SK-N-SH (cell line): ENCODE results near the gene SOD1. TPM values are rescaled to one million over a fixed set of nuclear protein-coding genes. Genes with fewer than 3 reads are reported as not detected.

Experiments used
- CTCF ChIA-PET: fragments of 300-600, 350-600 bp; formaldehyde crosslinking; extraction: SDS; loops from one replicate; lab custom pipeline; 2021; lab: Yijun Ruan, JAX
- POLR2A ChIA-PET: fragments of 350-600 bp; sonication (Branson Sonifier 250); formaldehyde crosslinking; extraction: SDS; loops from one replicate; lab custom pipeline; 2020; ENCODE audit warnings: antibody characterized with exemption, inconsistent platforms; lab: Yijun Ruan, JAX
- DNase-seq: peaks from one replicate; pipeline ENCODE4 v3.0.0; 2012
- H2AFZ ChIP-seq: fragments of 200-600 bp; sonication (generic); 2 replicates; pipeline ENCODE4 v1.8.1; 2016; ENCODE audit warnings: antibody characterized with exemption, mild to moderate bottlenecking, low read depth
- H3F3A ChIP-seq: fragments of 200-600 bp; sonication (generic); replicated peaks from 2 replicates; pipeline ENCODE3; 2016; ENCODE audit warnings: antibody characterized with exemption, mild to moderate bottlenecking; ENCODE audit not compliant: insufficient read depth
- H3K27ac ChIP-seq, 2 experiments: fragments of 200-500 bp in 1 of 2; fragments of 200-600 bp in 1 of 2; sonication (Bioruptor generic) in 1 of 2; sonication (generic), shearing (Covaris generic) in 1 of 2; 2 replicates each; pipeline versions ENCODE4 v1.5.1 to v1.6.1; 2014 to 2016; ENCODE audit warnings: low read depth in 2 of 2, inconsistent platforms in 1 of 2, low read length in 1 of 2, mild to moderate bottlenecking in 1 of 2, mixed read lengths in 1 of 2
- H3K27me3 ChIP-seq: fragments of 200-600 bp; sonication (generic), shearing (Covaris generic); 2 replicates; pipeline ENCODE4 v1.6.1; 2016; ENCODE audit warnings: mixed run types; ENCODE audit not compliant: insufficient read depth
- H3K36me3 ChIP-seq, 2 experiments: fragments of 200-500 bp in 1 of 2; fragments of 200-600 bp in 1 of 2; sonication (Bioruptor generic) in 1 of 2; sonication (generic) in 1 of 2; replicated peaks in 1 of 2; 2 replicates each; pipeline versions ENCODE3 to v1.5.1; 2014 to 2016; ENCODE audit warnings: low read length in 1 of 2, mild to moderate bottlenecking in 1 of 2; ENCODE audit not compliant: insufficient read depth in 2 of 2, control insufficient read depth in 1 of 2
- H3K4me1 ChIP-seq, 2 experiments: fragments of 200-500 bp in 1 of 2; fragments of 200-600 bp in 1 of 2; sonication (Bioruptor generic) in 1 of 2; sonication (generic), shearing (Covaris generic) in 1 of 2; 2 replicates each; pipeline versions ENCODE4 v1.5.1 to v1.6.1; 2014 to 2016; ENCODE audit warnings: low read depth in 1 of 2, low read length in 1 of 2, mixed run types in 1 of 2; ENCODE audit not compliant: insufficient read depth in 2 of 2, control insufficient read depth in 1 of 2
- H3K4me2 ChIP-seq: fragments of 200-600 bp; sonication (generic), shearing (Covaris generic); 2 replicates; pipeline ENCODE4 v1.6.1; 2017; ENCODE audit warnings: mixed run types
- H3K4me3 ChIP-seq, 2 experiments: fragments of 200-500 bp in 1 of 2; fragments of 200-600 bp in 1 of 2; sonication (Bioruptor generic) in 1 of 2; sonication (generic), shearing (Covaris generic) in 1 of 2; 2 replicates each; pipeline versions ENCODE4 v1.5.1 to v1.8.1; 2014 to 2016; ENCODE audit warnings: low read depth in 2 of 2, inconsistent platforms in 1 of 2, low read length in 1 of 2, mild to moderate bottlenecking in 1 of 2, mixed read lengths in 1 of 2, moderate library complexity in 1 of 2
- H3K79me2 ChIP-seq: fragments of 200-600 bp; sonication (generic); 2 replicates; pipeline ENCODE4 v1.8.1; 2017; ENCODE audit warnings: mild to moderate bottlenecking; ENCODE audit not compliant: insufficient read depth
- H3K9ac ChIP-seq: fragments of 200-600 bp; sonication (generic); 2 replicates; pipeline ENCODE4 v1.6.1; 2017; ENCODE audit warnings: mixed run types
- H3K9me2 ChIP-seq: fragments of 200-600 bp; sonication (generic); 2 replicates; pipeline ENCODE4 v1.6.1; 2017; ENCODE audit warnings: mixed run types
- H3K9me3 ChIP-seq: fragments of 200-600 bp; sonication (generic); 2 replicates; pipeline ENCODE4 v1.6.1; 2017; ENCODE audit warnings: mixed run types, mild to moderate bottlenecking, moderate library complexity
- H4K20me1 ChIP-seq: fragments of 200-600 bp; sonication (generic); 2 replicates; pipeline ENCODE4 v1.6.1; 2017; ENCODE audit warnings: mild to moderate bottlenecking, mixed run types; ENCODE audit not compliant: insufficient read depth
- ELF1 ChIP-seq: IDR thresholded peaks from 2 replicates; pipeline ENCODE4 v1.4.0; 2012
- JUND ChIP-seq: IDR thresholded peaks from 2 replicates; pipeline ENCODE4 v1.4.0; 2012
- MXI1 ChIP-seq: IDR thresholded peaks from 2 replicates; pipeline ENCODE4 v1.6.1; 2012; ENCODE audit warnings: mild to moderate bottlenecking, low read depth, low read length, improper control_type of control experiment
- NRF1 ChIP-seq: IDR thresholded peaks from 2 replicates; pipeline ENCODE4 v1.6.1; 2012; ENCODE audit warnings: low read depth, mild to moderate bottlenecking, low read length
- RAD21 ChIP-seq: IDR thresholded peaks from 2 replicates; pipeline ENCODE4 v1.6.1; 2012; ENCODE audit warnings: mild to moderate bottlenecking, low read length
- RCOR1 ChIP-seq: fragments of 150-350 bp; IDR thresholded peaks from 2 replicates; pipeline ENCODE4 v1.6.1; 2017; ENCODE audit warnings: antibody characterized with exemption, low read length
- RXRA ChIP-seq: IDR thresholded peaks from 2 replicates; pipeline ENCODE4 v1.4.0; 2012; ENCODE audit warnings: low read depth, mild to moderate bottlenecking, borderline replicate concordance
- TEAD4 ChIP-seq: IDR thresholded peaks from 2 replicates; pipeline ENCODE4 v1.4.0; 2012; ENCODE audit warnings: mild to moderate bottlenecking, borderline replicate concordance; ENCODE audit not compliant: insufficient read depth
- WGBS: methylation state at CpG from one replicate; pipeline ENCODE4 v1.1.6; 2017; ENCODE audit warnings: low lambda C conversion rate; 5-methylcytosine and 5-hydroxymethylcytosine counted together
- polyA plus RNA-seq, 3 experiments: library from polyadenylated mRNA; depleted of rRNA; stranded (reverse); fragments of >200 nt; gene quantifications; 2 replicates each; pipeline ENCODE4 v1.2.3, GENCODE V29; 2012
- TF ChIP-seq, protein P1 (sequence below): fragments of 150-350 bp; IDR thresholded peaks from 2 replicates; pipeline ENCODE4 v1.6.1; 2016; ENCODE audit warnings: mild to moderate bottlenecking, low read depth, low read length
- TF ChIP-seq, protein P2 (sequence below): IDR thresholded peaks from 2 replicates; pipeline ENCODE4; 2012
- TF ChIP-seq, protein P3 (sequence below): IDR thresholded peaks from 2 replicates; pipeline ENCODE4 v1.4.0; 2012; ENCODE audit warnings: low read depth
- TF ChIP-seq, protein P4 (sequence below): fragments of 200-600 bp; sonication (generic); IDR thresholded peaks from 2 replicates; pipeline ENCODE4 v1.6.1; 2017; ENCODE audit warnings: antibody characterized with exemption, mild to moderate bottlenecking, moderate library complexity

Gene SOD1
- polyA plus RNA-seq, 1 of the 3 experiments (the other 2 are of a cell fraction) = 572 TPM

DNA sequence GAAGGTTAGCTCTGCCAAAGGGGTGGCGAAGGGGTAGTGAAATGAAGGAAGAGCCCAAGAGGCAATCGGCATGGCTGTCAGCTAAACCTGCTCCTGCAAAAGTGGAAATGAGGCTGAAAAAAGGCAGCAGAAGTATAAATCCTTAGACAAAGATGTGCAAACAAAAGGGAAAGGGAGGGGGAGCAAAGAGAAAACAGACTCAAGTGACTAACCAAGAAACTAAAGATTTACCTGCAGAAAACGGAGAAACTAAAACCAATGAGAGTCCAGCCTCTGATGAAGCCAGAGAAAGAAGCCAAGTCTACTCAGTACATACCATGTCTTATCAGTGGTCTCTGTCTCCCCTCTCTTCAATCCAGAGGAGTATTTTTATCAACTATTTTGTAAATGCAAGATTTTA, 47.1 kb downstream of the SOD1 start:
- no peaks in the 10 kb centered on the region for H3K9me2 ChIP-seq
- peaks cover 9% of the 10 kb centered on the region for H3F3A ChIP-seq
- no peaks in the 10 kb centered on the region for H3K9me3 ChIP-seq
- H4K20me1 ChIP-seq = peaks cover 58% of the 10 kb centered on the region
- H3K4me2 ChIP-seq = no peak overlapping the region
- 97% methylated on average over 3 of the region's 3 CpGs for WGBS
- POLR2A ChIA-PET = no interaction called here
- peaks cover 0 to 18% of the 10 kb centered on the region in 2 experiments for H3K4me1 ChIP-seq
- H3K79me2 ChIP-seq = peaks cover 91% of the 10 kb centered on the region
- TF ChIP-seq ELF1 = no peak
- TF ChIP-seq TEAD4 = no peak
- TF ChIP-seq MXI1 = no peak
- TF ChIP-seq, protein P1, sequence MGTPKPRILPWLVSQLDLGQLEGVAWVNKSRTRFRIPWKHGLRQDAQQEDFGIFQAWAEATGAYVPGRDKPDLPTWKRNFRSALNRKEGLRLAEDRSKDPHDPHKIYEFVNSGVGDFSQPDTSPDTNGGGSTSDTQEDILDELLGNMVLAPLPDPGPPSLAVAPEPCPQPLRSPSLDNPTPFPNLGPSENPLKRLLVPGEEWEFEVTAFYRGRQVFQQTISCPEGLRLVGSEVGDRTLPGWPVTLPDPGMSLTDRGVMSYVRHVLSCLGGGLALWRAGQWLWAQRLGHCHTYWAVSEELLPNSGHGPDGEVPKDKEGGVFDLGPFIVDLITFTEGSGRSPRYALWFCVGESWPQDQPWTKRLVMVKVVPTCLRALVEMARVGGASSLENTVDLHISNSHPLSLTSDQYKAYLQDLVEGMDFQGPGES = no peak
- TF ChIP-seq RAD21 = no peak
- TF ChIP-seq RXRA = no peak
- TF ChIP-seq, protein P2, sequence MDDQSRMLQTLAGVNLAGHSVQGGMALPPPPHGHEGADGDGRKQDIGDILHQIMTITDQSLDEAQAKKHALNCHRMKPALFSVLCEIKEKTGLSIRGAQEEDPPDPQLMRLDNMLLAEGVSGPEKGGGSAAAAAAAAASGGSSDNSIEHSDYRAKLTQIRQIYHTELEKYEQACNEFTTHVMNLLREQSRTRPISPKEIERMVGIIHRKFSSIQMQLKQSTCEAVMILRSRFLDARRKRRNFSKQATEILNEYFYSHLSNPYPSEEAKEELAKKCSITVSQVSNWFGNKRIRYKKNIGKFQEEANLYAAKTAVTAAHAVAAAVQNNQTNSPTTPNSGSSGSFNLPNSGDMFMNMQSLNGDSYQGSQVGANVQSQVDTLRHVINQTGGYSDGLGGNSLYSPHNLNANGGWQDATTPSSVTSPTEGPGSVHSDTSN = no peak
- TF ChIP-seq, protein P3, sequence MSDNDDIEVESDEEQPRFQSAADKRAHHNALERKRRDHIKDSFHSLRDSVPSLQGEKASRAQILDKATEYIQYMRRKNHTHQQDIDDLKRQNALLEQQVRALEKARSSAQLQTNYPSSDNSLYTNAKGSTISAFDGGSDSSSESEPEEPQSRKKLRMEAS = no peak
- no peak for TF ChIP-seq NRF1
- TF ChIP-seq, all 33 proteins: peak for 0
- Histone ChIP-seq H3K27me3 (no peaks in the 10 kb centered on the region), H2AFZ (no peak overlapping the region), H3K36me3 (peaks cover 30 to 36% of the 10 kb centered on the region in 2 experiments), H3K9ac (no peak overlapping the region), H3K4me3 (no peak overlapping the region), H3K27ac (no peak overlapping the region)
- DNase-seq = no peak
- CTCF ChIA-PET = interaction anchor here (1.2 kb wide), 1 partner anchor 18 kb away, joined by 3 read pairs; no protein-coding TSS in a partner anchor

DNA sequence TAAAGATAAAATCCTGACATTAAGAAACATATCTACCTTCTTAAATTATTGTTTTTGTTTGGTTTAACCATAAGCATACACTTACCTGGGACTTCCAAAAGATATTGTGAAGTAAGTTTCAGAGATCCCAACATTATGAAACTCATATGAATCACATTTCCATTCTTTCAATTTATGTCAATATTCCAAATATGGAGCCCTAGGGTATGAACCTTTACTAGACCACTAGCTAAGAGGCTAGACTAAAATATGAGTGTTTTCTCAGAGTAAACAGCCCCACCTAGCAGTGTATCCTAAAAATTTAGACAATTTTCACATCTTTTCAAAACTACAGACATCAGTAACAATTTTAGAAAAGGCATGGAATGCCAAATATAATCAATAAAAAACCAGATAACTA, 48.0 kb downstream of the SOD1 start:
- Histone ChIP-seq H3K9ac (no peak overlapping the region), H3K36me3 (peaks cover 21 to 26% of the 10 kb centered on the region in 2 experiments), H4K20me1 (peaks cover 66% of the 10 kb centered on the region), H3K4me1 (peaks cover 0 to 18% of the 10 kb centered on the region in 2 experiments), H3K9me2 (no peaks in the 10 kb centered on the region), H3K79me2 (peaks cover 99% of the 10 kb centered on the region), H3K4me2 (no peak overlapping the region), H3K27me3 (no peaks in the 10 kb centered on the region), H3K4me3 (no peak overlapping the region), H3K9me3 (no peaks in the 10 kb centered on the region), H2AFZ (no peak overlapping the region), H3F3A (peaks cover 11% of the 10 kb centered on the region), H3K27ac (no peak overlapping the region)
- no peak for DNase-seq
- TF ChIP-seq, protein P2 = no peak
- no peak for TF ChIP-seq RCOR1
- TF ChIP-seq JUND = no peak
- TF ChIP-seq, protein P4, sequence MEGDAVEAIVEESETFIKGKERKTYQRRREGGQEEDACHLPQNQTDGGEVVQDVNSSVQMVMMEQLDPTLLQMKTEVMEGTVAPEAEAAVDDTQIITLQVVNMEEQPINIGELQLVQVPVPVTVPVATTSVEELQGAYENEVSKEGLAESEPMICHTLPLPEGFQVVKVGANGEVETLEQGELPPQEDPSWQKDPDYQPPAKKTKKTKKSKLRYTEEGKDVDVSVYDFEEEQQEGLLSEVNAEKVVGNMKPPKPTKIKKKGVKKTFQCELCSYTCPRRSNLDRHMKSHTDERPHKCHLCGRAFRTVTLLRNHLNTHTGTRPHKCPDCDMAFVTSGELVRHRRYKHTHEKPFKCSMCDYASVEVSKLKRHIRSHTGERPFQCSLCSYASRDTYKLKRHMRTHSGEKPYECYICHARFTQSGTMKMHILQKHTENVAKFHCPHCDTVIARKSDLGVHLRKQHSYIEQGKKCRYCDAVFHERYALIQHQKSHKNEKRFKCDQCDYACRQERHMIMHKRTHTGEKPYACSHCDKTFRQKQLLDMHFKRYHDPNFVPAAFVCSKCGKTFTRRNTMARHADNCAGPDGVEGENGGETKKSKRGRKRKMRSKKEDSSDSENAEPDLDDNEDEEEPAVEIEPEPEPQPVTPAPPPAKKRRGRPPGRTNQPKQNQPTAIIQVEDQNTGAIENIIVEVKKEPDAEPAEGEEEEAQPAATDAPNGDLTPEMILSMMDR = no peak
- TF ChIP-seq ELF1 = no peak
- ChIA-PET CTCF (interaction anchor here (1.1 kb wide), 1 partner anchor 37 kb away, joined by 3 read pairs; no protein-coding TSS in a partner anchor), POLR2A (no interaction called here)
